Sigmoid colon (tissue), 4 donors: ENCODE measurements around the gene LTF.

Source experiments
- POLR2AphosphoS5 ChIP-seq, 4 donors: sonication (generic); formaldehyde crosslinking; IDR thresholded peaks; one replicate each; pipeline ENCODE4 v1.6.1; 2017; ENCODE audit warnings: antibody characterized with exemption in 4 of 4
- TF ChIP-seq, protein P1 (sequence below), 4 experiments: fragments of 450-650 bp in 3 of 4; fragments of 200-600 bp in 1 of 4; IDR thresholded peaks; one replicate each; pipeline ENCODE4 v1.5.1; 2016 to 2019; ENCODE audit warnings: antibody characterized with exemption in 4 of 4, mild to moderate bottlenecking in 3 of 4, moderate library complexity in 2 of 4

DNA sequence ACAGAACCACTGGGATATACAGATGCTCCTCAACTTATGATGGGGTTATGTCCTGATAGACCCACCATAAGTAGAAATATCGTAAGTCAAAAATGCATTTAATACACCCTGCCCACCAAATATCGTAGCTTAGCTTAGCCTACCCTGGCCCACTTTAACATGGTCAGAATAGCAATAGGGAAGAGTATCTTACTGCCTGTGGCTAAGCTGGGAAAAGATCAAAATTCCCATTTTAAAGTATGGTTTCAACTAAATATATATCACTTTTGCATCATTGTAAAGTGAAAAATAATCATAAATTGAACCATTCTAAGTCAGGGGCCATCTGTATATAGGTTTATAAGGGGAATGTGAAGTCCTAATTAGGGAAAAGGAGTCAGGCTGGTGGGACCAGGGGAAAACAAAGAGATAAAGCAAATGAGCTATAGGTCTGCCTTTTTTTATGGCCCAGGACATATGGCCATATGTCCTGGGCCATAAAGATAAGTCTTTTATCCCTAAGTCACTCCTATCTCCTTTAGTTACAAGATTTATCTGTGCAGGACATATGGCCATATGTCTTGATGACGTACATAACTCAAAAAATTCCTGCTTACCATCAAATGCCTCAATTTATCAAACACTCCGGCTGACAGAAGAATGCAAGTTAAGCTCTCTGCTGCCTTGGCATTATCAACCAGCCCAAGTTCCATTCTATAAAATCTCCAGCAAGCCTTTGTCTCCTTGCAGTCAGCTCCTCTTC lies 44.3 kb upstream of the LTF start:
- TF ChIP-seq, protein P1, sequence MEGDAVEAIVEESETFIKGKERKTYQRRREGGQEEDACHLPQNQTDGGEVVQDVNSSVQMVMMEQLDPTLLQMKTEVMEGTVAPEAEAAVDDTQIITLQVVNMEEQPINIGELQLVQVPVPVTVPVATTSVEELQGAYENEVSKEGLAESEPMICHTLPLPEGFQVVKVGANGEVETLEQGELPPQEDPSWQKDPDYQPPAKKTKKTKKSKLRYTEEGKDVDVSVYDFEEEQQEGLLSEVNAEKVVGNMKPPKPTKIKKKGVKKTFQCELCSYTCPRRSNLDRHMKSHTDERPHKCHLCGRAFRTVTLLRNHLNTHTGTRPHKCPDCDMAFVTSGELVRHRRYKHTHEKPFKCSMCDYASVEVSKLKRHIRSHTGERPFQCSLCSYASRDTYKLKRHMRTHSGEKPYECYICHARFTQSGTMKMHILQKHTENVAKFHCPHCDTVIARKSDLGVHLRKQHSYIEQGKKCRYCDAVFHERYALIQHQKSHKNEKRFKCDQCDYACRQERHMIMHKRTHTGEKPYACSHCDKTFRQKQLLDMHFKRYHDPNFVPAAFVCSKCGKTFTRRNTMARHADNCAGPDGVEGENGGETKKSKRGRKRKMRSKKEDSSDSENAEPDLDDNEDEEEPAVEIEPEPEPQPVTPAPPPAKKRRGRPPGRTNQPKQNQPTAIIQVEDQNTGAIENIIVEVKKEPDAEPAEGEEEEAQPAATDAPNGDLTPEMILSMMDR (IDR thresholded peaks at IDR 0.05) = no peak
- no peak for TF ChIP-seq POLR2AphosphoS5 (IDR thresholded peaks at IDR 0.05)
